Endothelial cell of coronary artery (primary cell): ENCODE measurements around the gene SETMAR. TPM values are rescaled to one million over a fixed set of nuclear protein-coding genes. Genes with fewer than 3 reads are reported as not detected.

ENCODE experiments used
- total RNA-seq: library from RNA; depleted of rRNA; stranded (reverse); fragments of >200 nt; gene quantifications from 2 replicates; pipeline ENCODE4 v1.2.3, GENCODE V29; 2014

SETMAR gene
- total RNA-seq = 8.2 and 11.6 TPM in 2 replicates

DNA sequence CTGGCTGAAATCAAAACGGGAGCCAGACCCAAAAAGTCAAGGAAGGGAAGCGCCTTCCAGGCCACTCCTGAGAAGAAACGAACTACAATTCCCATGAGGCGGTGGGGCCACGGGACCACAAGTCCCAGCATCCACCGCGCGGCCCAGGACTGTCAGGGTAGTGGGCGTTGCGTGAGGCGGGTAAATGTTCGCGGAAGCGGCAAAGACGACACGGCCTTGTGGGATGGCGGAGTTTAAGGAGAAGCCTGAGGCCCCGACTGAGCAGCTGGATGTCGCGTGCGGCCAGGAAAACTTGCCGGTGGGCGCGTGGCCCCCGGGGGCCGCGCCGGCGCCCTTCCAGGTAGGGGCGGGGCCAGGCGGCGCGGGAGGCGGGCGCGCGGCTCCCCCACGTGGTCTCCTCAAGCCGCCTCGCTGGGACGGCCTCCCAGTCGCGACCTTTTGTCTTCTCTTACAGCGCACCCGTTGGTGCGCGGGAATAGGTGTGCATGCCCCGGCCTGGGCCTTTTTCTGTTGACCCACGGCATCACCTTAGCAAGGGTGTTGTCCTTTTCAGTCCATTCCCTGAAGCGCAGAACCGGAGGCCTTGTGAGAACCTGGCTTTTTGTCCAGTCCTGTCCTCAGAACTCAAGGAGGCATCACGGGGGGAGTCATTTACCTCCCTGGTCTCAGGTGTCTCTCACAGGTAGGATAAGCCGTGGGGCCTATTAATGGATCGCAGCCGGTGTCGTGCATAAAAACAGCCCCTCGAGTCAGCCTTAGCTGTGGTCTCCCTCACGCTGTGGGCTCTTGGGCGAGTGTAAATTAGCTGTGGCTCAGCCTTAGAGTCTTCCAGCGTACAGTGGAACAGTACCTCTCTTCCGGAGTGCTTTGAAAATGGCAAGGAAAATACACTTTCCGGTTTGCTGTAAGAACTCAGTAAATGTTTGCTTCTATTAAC lies at the start of gene SETMAR:
SETMAR (plus strand) TSS at position 183 of the 937 bp plus-strand sequence; CDS start at position 185, 2 bp downstream.

Other genes starting within 250 kb of the SETMAR start
- 43.0 and 56.0 TPM in 2 replicates for gene SUMF1, start 163.9 kb downstream of the SETMAR start, total RNA-seq
- 19.0 and 39.9 TPM in 2 replicates for gene ITPR1, start 190.0 kb downstream of the SETMAR start, total RNA-seq